OCI-LY3 (cell line): ENCODE results near the gene C2orf72.
"Not testable (repeated sequence)": the region's sequence is repeated elsewhere in the genome, so short reads cannot be mapped to it uniquely, and the experiment has no call there.

Source experiments
- H2AFZ ChIP-seq: fragments of 200-600, 300-600 bp; shearing (Covaris generic); 2 replicates; pipeline ENCODE4 v1.6.0; 2014; ENCODE audit warnings: antibody characterized with exemption, low read depth, low read length
- H3K27ac ChIP-seq: fragments of 200-600, 300-600 bp; sonication (generic); 2 replicates; pipeline ENCODE4 v1.5.1; 2014; ENCODE audit warnings: mild to moderate bottlenecking, low read length, moderate library complexity, mixed read lengths
- H3K27me3 ChIP-seq: fragments of 200-600, 300-600 bp; sonication (generic); 2 replicates; pipeline ENCODE4 v1.6.1; 2014; ENCODE audit warnings: low read depth, low read length, mixed read lengths
- H3K36me3 ChIP-seq: fragments of 200-600, 300-600 bp; sonication (generic); replicated peaks from 2 replicates; pipeline ENCODE3; 2014; ENCODE audit warnings: low read depth, low read length, mixed read lengths
- H3K4me1 ChIP-seq: fragments of 300-600, 200-600 bp; sonication (generic); 2 replicates; pipeline ENCODE4 v1.6.1; 2014; ENCODE audit warnings: low read length, mixed read lengths
- H3K4me2 ChIP-seq: fragments of 200-600, 300-600 bp; sonication (generic); 2 replicates; pipeline ENCODE4 v1.6.1; 2014; ENCODE audit warnings: low read length, mixed read lengths
- H3K4me3 ChIP-seq: fragments of 300-600, 200-600 bp; sonication (generic); 2 replicates; pipeline ENCODE4 v1.5.1; 2014; ENCODE audit warnings: antibody characterized with exemption, mild to moderate bottlenecking, low read length, moderate library complexity
- H3K79me2 ChIP-seq: fragments of 300-600, 200-600 bp; shearing (Covaris generic); 2 replicates; pipeline ENCODE4 v1.6.1; 2014; ENCODE audit warnings: mild to moderate bottlenecking, low read length, mixed read lengths
- H3K9ac ChIP-seq: fragments of 300-600, 200-600 bp; shearing (Covaris generic); 2 replicates; pipeline ENCODE4 v1.6.0; 2014; ENCODE audit warnings: mild to moderate bottlenecking, low read length, moderate library complexity
- H3K9me3 ChIP-seq: fragments of 200-600, 300-600 bp; shearing (Covaris generic); 2 replicates; pipeline ENCODE4 v1.6.1; 2014; ENCODE audit warnings: low read length, mixed read lengths; ENCODE audit not compliant: insufficient read depth
- H4K20me1 ChIP-seq: fragments of 200-600, 300-600 bp; sonication (generic); 2 replicates; pipeline ENCODE4 v1.6.1; 2016; ENCODE audit warnings: low read length, mixed read lengths; ENCODE audit not compliant: insufficient read depth
- CTCF ChIP-seq: fragments of 200-600, 300-600 bp; sonication (generic); IDR thresholded peaks from 2 replicates; pipeline ENCODE4 v1.5.1; 2014; ENCODE audit warnings: antibody characterized with exemption, low read length, low read depth
- EZH2phosphoT487 ChIP-seq: fragments of 200-600 bp; shearing (Covaris generic); IDR thresholded peaks from 2 replicates; pipeline ENCODE4 v1.6.1; 2018; ENCODE audit warnings: antibody characterized with exemption, mixed run types, low read depth

Gene C2orf72

DNA sequence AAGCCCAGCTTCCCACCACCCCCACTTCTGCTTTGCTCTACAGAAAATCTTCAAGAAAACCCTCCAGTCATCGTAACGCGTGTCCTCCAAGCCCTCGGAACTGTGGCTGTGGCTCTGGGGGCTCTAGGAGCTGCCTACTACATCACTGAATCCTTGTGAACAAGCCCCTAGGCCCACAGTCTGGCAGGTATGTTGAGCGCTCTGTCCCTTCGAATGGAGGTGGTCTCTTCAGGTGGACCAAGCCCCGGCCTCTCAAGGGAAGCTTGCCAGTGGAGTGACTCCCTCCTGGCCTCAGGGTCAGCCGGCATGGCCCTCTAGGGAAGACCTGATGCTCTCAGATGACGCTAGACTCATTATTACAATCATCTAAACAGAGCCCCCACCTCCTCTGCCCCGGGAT, 34.7 kb upstream of the C2orf72 start:
- no peaks in the 10 kb centered on the region for H4K20me1 ChIP-seq
- no peak overlapping the region for H3K27ac ChIP-seq
- TF ChIP-seq EZH2phosphoT487: no peak
- no peak for TF ChIP-seq CTCF
- H3K79me2 ChIP-seq: no peaks in the 10 kb centered on the region
- H3K4me3 ChIP-seq: no peak overlapping the region
- H3K9ac ChIP-seq: no peak overlapping the region
- H3K9me3 ChIP-seq: no peaks in the 10 kb centered on the region
- H3K36me3 ChIP-seq: no peaks in the 10 kb centered on the region
- no peaks in the 10 kb centered on the region for H3K4me1 ChIP-seq
- peaks cover 9% of the 10 kb centered on the region; the same call in 1 of the 2 replicates for H3K27me3 ChIP-seq
- H3K4me2 ChIP-seq: no peak overlapping the region
- H2AFZ ChIP-seq: no peak overlapping the region

DNA sequence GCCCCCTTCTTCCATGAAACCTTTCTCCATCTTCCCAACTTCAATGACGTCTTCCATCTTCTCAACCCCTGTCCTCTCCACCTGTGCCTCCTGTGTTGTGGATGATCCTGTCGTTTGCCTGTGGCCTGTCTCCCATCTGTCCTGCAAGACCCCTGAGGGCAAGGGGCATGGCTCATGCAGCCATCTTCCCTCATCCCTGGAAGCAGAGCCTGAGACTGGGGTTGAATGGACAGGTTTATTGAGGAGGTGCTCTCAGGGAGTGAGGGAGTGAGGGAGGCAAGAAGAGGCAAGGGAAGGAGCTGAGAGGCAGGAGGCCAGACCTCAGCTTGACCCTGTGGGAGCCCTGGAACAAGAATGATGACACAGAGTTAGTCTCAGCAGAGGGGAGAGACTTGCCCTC, 34.1 kb upstream of the C2orf72 start:
- Histone ChIP-seq H3K9me3 (no peaks in the 10 kb centered on the region), H3K4me3 (no peak overlapping the region), H3K4me2 (no peak overlapping the region), H3K9ac (no peak overlapping the region), H3K4me1 (no peaks in the 10 kb centered on the region), H4K20me1 (no peaks in the 10 kb centered on the region), H3K36me3 (no peaks in the 10 kb centered on the region), H2AFZ (no peak overlapping the region), H3K79me2 (no peaks in the 10 kb centered on the region), H3K27ac (no peak overlapping the region), H3K27me3 (peaks cover 9% of the 10 kb centered on the region; the same call in 1 of the 2 replicates)
- TF ChIP-seq CTCF (no peak), EZH2phosphoT487 (no peak)

- H2AFZ ChIP-seq, H4K20me1 ChIP-seq, H3K36me3 ChIP-seq, H3K27ac ChIP-seq, H3K4me1 ChIP-seq, H3K9ac ChIP-seq, H3K27me3 ChIP-seq, H3K79me2 ChIP-seq, H3K4me3 ChIP-seq, H3K9me3 ChIP-seq, H3K4me2 ChIP-seq: not testable (repeated sequence)
These were observed 32.4 kb upstream of the C2orf72 start for GRCh38 chr2:231004930-231005329.

GRCh38 chr2:231007286-231008098, 29.8 kb upstream of the C2orf72 start:
- Histone ChIP-seq H3K27me3 (no peaks in the 10 kb centered on the region; the same call in 1 of the 2 replicates), H4K20me1 (no peaks in the 10 kb centered on the region), H3K4me3 (no peak overlapping the region), H3K79me2 (no peaks in the 10 kb centered on the region), H3K9me3 (no peaks in the 10 kb centered on the region), H3K4me1 (no peaks in the 10 kb centered on the region), H3K9ac (no peak overlapping the region), H2AFZ (no peak overlapping the region), H3K27ac (no peak overlapping the region), H3K36me3 (no peaks in the 10 kb centered on the region), H3K4me2 (no peak overlapping the region)
- no peak for TF ChIP-seq CTCF
- TF ChIP-seq EZH2phosphoT487: no peak
